HG03520 (cell line): ENCODE measurements around the gene MAL.

Experiments used
- ATAC-seq: cut with Tn5 transposase; IDR thresholded peaks from one replicate; pipeline ENCODE4 v1.9.1; 2021; ENCODE audit warnings: mild to moderate bottlenecking, moderate library complexity; ENCODE audit not compliant: unreplicated experiment

MAL gene

GRCh38 chr2:95046371-95047112 is 21.0 kb downstream of the MAL start:
- ATAC-seq, result no peak

- ATAC-seq, result no peak
Measured at GRCh38 chr2:95047629-95048510, 22.4 kb downstream of the MAL start.

- ATAC-seq, result no peak
Measured at GRCh38 chr2:95048825-95049682, 23.5 kb downstream of the MAL start.

GRCh38 chr2:95049683-95049955 is 24.1 kb downstream of the MAL start:
- no peak for ATAC-seq

- ATAC-seq, result no peak
Measured at GRCh38 chr2:95049961-95050360, 24.5 kb downstream of the MAL start.

- ATAC-seq, result no peak
Measured at GRCh38 chr2:95050385-95051300, 25.1 kb downstream of the MAL start.

GRCh38 chr2:95051626-95052025 is 26.1 kb downstream of the MAL start:
- no peak for ATAC-seq

- ATAC-seq, result no peak
Measured at GRCh38 chr2:95052307-95052706, 26.8 kb downstream of the MAL start.

- ATAC-seq, result no peak
Measured at GRCh38 chr2:95052804-95053479, 27.4 kb downstream of the MAL start.

- no peak for ATAC-seq
Measured at GRCh38 chr2:95053543-95053942, 28.0 kb downstream of the MAL start.

GRCh38 chr2:95054016-95054415 is 28.5 kb downstream of the MAL start:
- no peak for ATAC-seq

- no peak for ATAC-seq
Measured at GRCh38 chr2:95055262-95055661, 29.8 kb downstream of the MAL start.

- ATAC-seq, result no peak
Measured at GRCh38 chr2:95056044-95056443, 30.5 kb downstream of the MAL start.

- ATAC-seq, result no peak
Measured at GRCh38 chr2:95056461-95057459, 31.3 kb downstream of the MAL start.

GRCh38 chr2:95057535-95058370 is 32.2 kb downstream of the MAL start:
- no peak for ATAC-seq

GRCh38 chr2:95058466-95058988 is 33.0 kb downstream of the MAL start:
- ATAC-seq, result no peak

- no peak for ATAC-seq
Measured at GRCh38 chr2:95058989-95059641, 33.6 kb downstream of the MAL start.
